WTC11 (cell line): ENCODE measurements around the gene GRK3. TPM values are rescaled to one million over a fixed set of nuclear protein-coding genes. Genes with fewer than 3 reads are reported as not detected.

Experiments
- ATAC-seq: fragments of 200-7000 bp; cut with Tn5 transposase; 2 replicates; pipeline ENCODE4 v1.10.0; 2021; ENCODE audit warnings: mild to moderate bottlenecking, moderate library complexity
- CTCF ChIA-PET: fragments of 300-600 bp; sonication (Branson Sonifier 250); formaldehyde crosslinking; loops from one replicate; lab custom pipeline; 2021; ENCODE audit warnings: antibody characterized with exemption; lab: Charles Lee
- POLR2A ChIA-PET: fragments of 350-600 bp; sonication (Branson Sonifier 250); formaldehyde crosslinking; loops from one replicate; lab custom pipeline; 2021; ENCODE audit warnings: antibody characterized with exemption; lab: Charles Lee
- DNase-seq: peaks from one replicate; pipeline ENCODE4 v3.0.0; 2021; ENCODE audit warnings: low spot score
- H3K27ac Mint-ChIP-seq: 2 replicates; pipeline ENCODE4 v1.8.0; 2021; ENCODE audit warnings: mixed read lengths
- H3K27me3 Mint-ChIP-seq: 2 replicates; pipeline ENCODE4 v1.8.0; 2021; ENCODE audit warnings: low read depth, mild to moderate bottlenecking, moderate library complexity, mixed read lengths
- H3K36me3 Mint-ChIP-seq: 2 replicates; pipeline ENCODE4 v1.8.0; 2021; ENCODE audit warnings: mixed read lengths
- H3K4me1 Mint-ChIP-seq: 2 replicates; pipeline ENCODE4 v1.8.0; 2022; ENCODE audit warnings: mixed read lengths
- H3K4me3 Mint-ChIP-seq: 2 replicates; pipeline ENCODE4 v1.8.0; 2021; ENCODE audit warnings: mild to moderate bottlenecking, moderate library complexity, mixed read lengths
- H3K9me3 Mint-ChIP-seq: 2 replicates; pipeline ENCODE4 v1.8.0; 2021; ENCODE audit warnings: mixed read lengths
- ATF1 ChIP-seq: sonication (generic); formaldehyde crosslinking; IDR thresholded peaks from 2 replicates; pipeline ENCODE4 v1.8.1; 2023; ENCODE audit warnings: mild to moderate bottlenecking, moderate library complexity, missing genetic modification reagents
- CREM ChIP-seq: sonication (generic); formaldehyde crosslinking; IDR thresholded peaks from 2 replicates; pipeline ENCODE4 v1.8.1; 2022; ENCODE audit warnings: mild to moderate bottlenecking, missing genetic modification reagents, moderate library complexity
- EMX1 ChIP-seq: fragments of 250-450 bp; sonication (Bioruptor Pico); IDR thresholded peaks from 2 replicates; pipeline ENCODE4 v1.8.0; 2021; ENCODE audit warnings: mild to moderate bottlenecking
- GRHL2 ChIP-seq: fragments of 250-450 bp; sonication (Bioruptor Pico); IDR thresholded peaks from 2 replicates; pipeline ENCODE4 v1.8.0; 2022; ENCODE audit warnings: mild to moderate bottlenecking, moderate library complexity; ENCODE audit not compliant: insufficient replicate concordance, severe bottlenecking
- KAT7 ChIP-seq: sonication (generic); formaldehyde crosslinking; IDR thresholded peaks from 2 replicates; pipeline ENCODE4 v1.8.1; 2023; ENCODE audit warnings: missing genetic modification reagents, mild to moderate bottlenecking, borderline replicate concordance
- MYBL2 ChIP-seq: sonication (generic); formaldehyde crosslinking; IDR thresholded peaks from 2 replicates; pipeline ENCODE4 v1.8.1; 2023; ENCODE audit warnings: mild to moderate bottlenecking, moderate library complexity, missing genetic modification reagents
- NFE2L1 ChIP-seq: sonication (generic); formaldehyde crosslinking; IDR thresholded peaks from 2 replicates; pipeline ENCODE4 v1.8.1; 2023; ENCODE audit warnings: missing genetic modification reagents
- NR1H2 ChIP-seq: sonication (generic); formaldehyde crosslinking; IDR thresholded peaks from 2 replicates; pipeline ENCODE4 v1.9.0; 2021; ENCODE audit warnings: mild to moderate bottlenecking, moderate library complexity, missing genetic modification reagents
- NR2C2 ChIP-seq: sonication (generic); formaldehyde crosslinking; IDR thresholded peaks from 2 replicates; pipeline ENCODE4 v1.8.0; 2022; ENCODE audit warnings: mild to moderate bottlenecking, missing genetic modification reagents
- OVOL2 ChIP-seq: fragments of 250-450 bp; sonication (Bioruptor Pico); IDR thresholded peaks from 2 replicates; pipeline ENCODE4 v1.9.0; 2021; ENCODE audit warnings: mild to moderate bottlenecking, borderline replicate concordance
- SMAD3 ChIP-seq: sonication (generic); formaldehyde crosslinking; IDR thresholded peaks from 2 replicates; pipeline ENCODE4 v1.8.0; 2022; ENCODE audit warnings: missing genetic modification reagents, mild to moderate bottlenecking, borderline replicate concordance
- SOX15 ChIP-seq: fragments of 250-450 bp; sonication (Bioruptor Pico); IDR thresholded peaks from 2 replicates; pipeline ENCODE4 v1.9.0; 2021; ENCODE audit warnings: mild to moderate bottlenecking
- TEAD4 ChIP-seq: sonication (generic); formaldehyde crosslinking; IDR thresholded peaks from 2 replicates; pipeline ENCODE4 v1.8.0; 2022; ENCODE audit warnings: mild to moderate bottlenecking, missing genetic modification reagents
- ZNF219 ChIP-seq: sonication (generic); formaldehyde crosslinking; IDR thresholded peaks from 2 replicates; pipeline ENCODE4 v1.8.0; 2023; ENCODE audit warnings: missing genetic modification reagents, mild to moderate bottlenecking, borderline replicate concordance
- ZNF232 ChIP-seq: sonication (generic); formaldehyde crosslinking; IDR thresholded peaks from 2 replicates; pipeline ENCODE4 v1.8.0; 2022; ENCODE audit warnings: mild to moderate bottlenecking, missing genetic modification reagents
- ZNF423 ChIP-seq: fragments of 250-450 bp; sonication (Bioruptor Pico); IDR thresholded peaks from 2 replicates; pipeline ENCODE4 v2.1.2; 2022; ENCODE audit warnings: mild to moderate bottlenecking, moderate library complexity
- total RNA-seq: library from RNA; stranded (reverse); gene quantifications from 3 replicates; pipeline ENCODE4 v1.2.3, GENCODE V29; 2021
- TF ChIP-seq, protein P1 (sequence below): sonication (generic); formaldehyde crosslinking; IDR thresholded peaks from 2 replicates; pipeline ENCODE4 v1.8.0; 2023; ENCODE audit warnings: missing genetic modification reagents
- TF ChIP-seq, protein P2 (sequence below): fragments of 250-450 bp; sonication (Bioruptor Pico); IDR thresholded peaks from 2 replicates; pipeline ENCODE4 v1.9.0; 2021; ENCODE audit warnings: moderate library complexity, mild to moderate bottlenecking, inconsistent platforms, borderline replicate concordance
- TF ChIP-seq, protein P3 (sequence below): fragments of 250-450 bp; sonication (Bioruptor Pico); conservative IDR thresholded peaks from 2 replicates; pipeline ENCODE4 v1.9.0; 2021; ENCODE audit warnings: mild to moderate bottlenecking
- TF ChIP-seq, protein P4 (sequence below): sonication (generic); formaldehyde crosslinking; IDR thresholded peaks from 2 replicates; pipeline ENCODE4 v1.8.1; 2022; ENCODE audit warnings: mild to moderate bottlenecking, missing genetic modification reagents, moderate library complexity, borderline replicate concordance
- TF ChIP-seq, protein P5 (sequence below): fragments of 250-450 bp; sonication (Bioruptor Pico); IDR thresholded peaks from 2 replicates; pipeline ENCODE4 v1.9.0; 2021; ENCODE audit warnings: mild to moderate bottlenecking, borderline replicate concordance

The GRK3 gene
- total RNA-seq, 1 experiment from 2014 or later: 27.1 TPM

DNA sequence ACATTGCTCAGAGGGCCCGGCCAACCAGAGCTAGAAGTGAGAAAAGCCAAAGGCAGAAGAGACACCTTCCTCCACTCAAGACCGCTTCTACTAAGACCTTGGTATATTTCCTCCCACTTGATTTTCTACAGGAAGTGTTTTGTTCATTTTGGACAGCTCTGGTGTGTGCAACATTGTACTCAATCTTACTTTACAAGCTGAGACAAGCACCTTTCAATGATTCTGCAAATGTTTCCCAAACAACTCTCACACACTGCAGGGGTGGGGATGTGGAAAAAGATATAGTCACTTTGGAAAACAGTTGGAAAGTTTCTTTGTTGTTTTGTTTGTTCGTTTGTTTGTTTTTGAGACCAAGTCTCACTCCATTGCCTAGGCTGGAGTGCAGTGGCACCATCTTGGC is 193.2 kb downstream of the GRK3 start (continued):
- TF ChIP-seq ZNF423 (CRISPR knock-in tag) (no peak), ATF1 (CRISPR knock-in tag) (no peak), TEAD4 (CRISPR knock-in tag) (no peak), SMAD3 (no peak), NR2C2 (CRISPR knock-in tag) (no peak), NR1H2 (no peak), EMX1 (CRISPR knock-in tag) (no peak)
- TF ChIP-seq, protein P1, sequence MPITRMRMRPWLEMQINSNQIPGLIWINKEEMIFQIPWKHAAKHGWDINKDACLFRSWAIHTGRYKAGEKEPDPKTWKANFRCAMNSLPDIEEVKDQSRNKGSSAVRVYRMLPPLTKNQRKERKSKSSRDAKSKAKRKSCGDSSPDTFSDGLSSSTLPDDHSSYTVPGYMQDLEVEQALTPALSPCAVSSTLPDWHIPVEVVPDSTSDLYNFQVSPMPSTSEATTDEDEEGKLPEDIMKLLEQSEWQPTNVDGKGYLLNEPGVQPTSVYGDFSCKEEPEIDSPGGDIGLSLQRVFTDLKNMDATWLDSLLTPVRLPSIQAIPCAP (CRISPR knock-in tag): no peak
- TF ChIP-seq, protein P2, sequence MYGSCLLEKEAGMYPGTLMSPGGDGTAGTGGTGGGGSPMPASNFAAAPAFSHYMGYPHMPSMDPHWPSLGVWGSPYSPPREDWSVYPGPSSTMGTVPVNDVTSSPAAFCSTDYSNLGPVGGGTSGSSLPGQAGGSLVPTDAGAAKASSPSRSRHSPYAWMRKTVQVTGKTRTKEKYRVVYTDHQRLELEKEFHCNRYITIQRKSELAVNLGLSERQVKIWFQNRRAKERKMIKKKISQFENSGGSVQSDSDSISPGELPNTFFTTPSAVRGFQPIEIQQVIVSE (CRISPR knock-in tag): no peak

DNA sequence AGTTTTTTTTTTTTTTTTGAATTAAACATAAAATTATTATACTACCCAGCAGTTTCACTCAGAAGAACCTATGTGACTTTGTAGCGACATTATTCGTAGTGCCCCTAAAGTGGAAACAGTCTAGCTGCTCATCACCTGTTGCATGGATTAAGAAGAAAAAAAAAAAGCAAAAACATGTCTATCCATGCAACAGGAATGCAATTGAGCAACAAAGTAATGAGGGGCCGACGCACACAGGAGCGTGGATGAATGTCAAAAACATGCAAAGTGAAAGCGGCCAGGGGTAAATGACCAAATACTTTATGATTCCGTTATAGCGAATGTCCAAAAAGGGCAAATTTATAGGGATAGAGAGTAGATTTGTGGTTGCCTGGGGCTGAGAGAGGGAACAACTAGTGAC is 193.8 kb downstream of the GRK3 start:
- H3K36me3 Mint-ChIP-seq: no peaks in the 10 kb centered on the region
- no peak for DNase-seq

DNA sequence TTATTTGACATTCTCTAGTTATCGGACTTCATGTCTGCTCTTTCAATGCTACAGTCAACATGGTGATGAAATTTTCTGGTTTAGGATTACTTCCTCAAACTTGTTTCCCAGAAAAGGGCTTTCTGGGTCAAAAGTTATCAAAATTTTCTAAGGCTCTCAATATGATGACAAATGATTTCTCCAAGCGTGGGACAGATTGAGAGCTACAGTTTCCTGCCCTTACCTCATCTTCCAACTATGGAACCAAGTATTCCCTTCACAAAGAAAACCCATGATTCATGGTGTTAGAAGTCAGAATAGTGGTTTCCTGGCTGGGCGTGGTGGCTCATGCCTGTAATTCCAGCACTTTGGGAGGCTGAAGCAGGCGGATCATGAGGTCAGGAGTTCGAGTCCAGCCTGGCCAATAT is 195.4 kb downstream of the GRK3 start:
- ATAC-seq (no peak), DNase-seq (no peak)
- Mint-ChIP-seq H3K4me1 (no peaks in the 10 kb centered on the region), H3K27me3 (no peaks in the 10 kb centered on the region), H3K9me3 (no peaks in the 10 kb centered on the region), H3K36me3 (no peaks in the 10 kb centered on the region), H3K4me3 (no peak overlapping the region), H3K27ac (no peak overlapping the region)
- ChIA-PET CTCF (interaction anchor here (1.4 kb wide), 1 partner anchor 13 kb away, joined by 6 read pairs; no protein-coding TSS in a partner anchor), POLR2A (no interaction called here)
- no peak for TF ChIP-seq ZNF219 (CRISPR knock-in tag)
- no peak for TF ChIP-seq ZNF232 (CRISPR knock-in tag)
- TF ChIP-seq, protein P3, sequence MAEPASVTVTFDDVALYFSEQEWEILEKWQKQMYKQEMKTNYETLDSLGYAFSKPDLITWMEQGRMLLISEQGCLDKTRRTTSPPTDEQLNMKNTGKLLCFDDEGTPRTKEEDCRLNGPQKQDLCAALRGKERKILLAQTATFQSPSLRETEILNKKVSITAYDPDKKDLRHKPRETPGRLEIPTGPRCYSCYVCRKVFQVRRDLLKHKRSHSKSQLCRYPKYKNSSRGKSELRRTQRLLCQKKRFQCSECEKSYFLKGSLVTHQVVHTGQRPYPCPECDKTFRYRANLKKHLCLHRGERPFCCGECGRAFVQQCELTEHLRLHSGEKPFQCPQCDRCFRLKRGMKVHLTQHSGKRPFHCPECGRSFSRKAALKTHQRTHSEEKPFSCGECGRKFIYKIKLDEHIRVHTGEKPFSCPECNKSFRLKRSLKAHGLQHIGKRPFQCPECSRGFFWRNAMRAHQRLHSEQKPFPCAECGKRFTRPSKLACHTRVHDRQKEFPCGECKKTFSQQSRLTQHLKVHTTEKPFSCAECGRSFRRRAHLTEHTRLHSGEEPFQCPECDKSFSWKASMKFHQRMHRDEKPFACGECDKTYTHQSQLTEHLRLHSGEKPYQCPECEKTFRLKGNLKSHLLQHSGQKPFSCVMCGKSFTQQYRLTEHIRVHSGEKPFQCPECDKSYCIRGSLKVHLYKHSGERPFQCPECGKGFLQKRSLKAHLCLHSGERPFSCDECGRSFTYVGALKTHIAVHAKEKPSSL (CRISPR knock-in tag): no peak
- no peak for TF ChIP-seq OVOL2
- TF ChIP-seq CREM (CRISPR knock-in tag): no peak
- no peak for TF ChIP-seq KAT7 (CRISPR knock-in tag)
- no peak for TF ChIP-seq GRHL2 (CRISPR knock-in tag)
- TF ChIP-seq, protein P4, sequence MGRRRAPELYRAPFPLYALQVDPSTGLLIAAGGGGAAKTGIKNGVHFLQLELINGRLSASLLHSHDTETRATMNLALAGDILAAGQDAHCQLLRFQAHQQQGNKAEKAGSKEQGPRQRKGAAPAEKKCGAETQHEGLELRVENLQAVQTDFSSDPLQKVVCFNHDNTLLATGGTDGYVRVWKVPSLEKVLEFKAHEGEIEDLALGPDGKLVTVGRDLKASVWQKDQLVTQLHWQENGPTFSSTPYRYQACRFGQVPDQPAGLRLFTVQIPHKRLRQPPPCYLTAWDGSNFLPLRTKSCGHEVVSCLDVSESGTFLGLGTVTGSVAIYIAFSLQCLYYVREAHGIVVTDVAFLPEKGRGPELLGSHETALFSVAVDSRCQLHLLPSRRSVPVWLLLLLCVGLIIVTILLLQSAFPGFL (CRISPR knock-in tag): no peak
- TF ChIP-seq NFE2L1: no peak
- TF ChIP-seq MYBL2 (CRISPR knock-in tag): no peak
- TF ChIP-seq, protein P5, sequence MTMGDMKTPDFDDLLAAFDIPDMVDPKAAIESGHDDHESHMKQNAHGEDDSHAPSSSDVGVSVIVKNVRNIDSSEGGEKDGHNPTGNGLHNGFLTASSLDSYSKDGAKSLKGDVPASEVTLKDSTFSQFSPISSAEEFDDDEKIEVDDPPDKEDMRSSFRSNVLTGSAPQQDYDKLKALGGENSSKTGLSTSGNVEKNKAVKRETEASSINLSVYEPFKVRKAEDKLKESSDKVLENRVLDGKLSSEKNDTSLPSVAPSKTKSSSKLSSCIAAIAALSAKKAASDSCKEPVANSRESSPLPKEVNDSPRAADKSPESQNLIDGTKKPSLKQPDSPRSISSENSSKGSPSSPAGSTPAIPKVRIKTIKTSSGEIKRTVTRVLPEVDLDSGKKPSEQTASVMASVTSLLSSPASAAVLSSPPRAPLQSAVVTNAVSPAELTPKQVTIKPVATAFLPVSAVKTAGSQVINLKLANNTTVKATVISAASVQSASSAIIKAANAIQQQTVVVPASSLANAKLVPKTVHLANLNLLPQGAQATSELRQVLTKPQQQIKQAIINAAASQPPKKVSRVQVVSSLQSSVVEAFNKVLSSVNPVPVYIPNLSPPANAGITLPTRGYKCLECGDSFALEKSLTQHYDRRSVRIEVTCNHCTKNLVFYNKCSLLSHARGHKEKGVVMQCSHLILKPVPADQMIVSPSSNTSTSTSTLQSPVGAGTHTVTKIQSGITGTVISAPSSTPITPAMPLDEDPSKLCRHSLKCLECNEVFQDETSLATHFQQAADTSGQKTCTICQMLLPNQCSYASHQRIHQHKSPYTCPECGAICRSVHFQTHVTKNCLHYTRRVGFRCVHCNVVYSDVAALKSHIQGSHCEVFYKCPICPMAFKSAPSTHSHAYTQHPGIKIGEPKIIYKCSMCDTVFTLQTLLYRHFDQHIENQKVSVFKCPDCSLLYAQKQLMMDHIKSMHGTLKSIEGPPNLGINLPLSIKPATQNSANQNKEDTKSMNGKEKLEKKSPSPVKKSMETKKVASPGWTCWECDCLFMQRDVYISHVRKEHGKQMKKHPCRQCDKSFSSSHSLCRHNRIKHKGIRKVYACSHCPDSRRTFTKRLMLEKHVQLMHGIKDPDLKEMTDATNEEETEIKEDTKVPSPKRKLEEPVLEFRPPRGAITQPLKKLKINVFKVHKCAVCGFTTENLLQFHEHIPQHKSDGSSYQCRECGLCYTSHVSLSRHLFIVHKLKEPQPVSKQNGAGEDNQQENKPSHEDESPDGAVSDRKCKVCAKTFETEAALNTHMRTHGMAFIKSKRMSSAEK (CRISPR knock-in tag): no peak

More for the DNA sequence above, 193.8 kb downstream of the GRK3 start:
- CTCF ChIA-PET: no interaction called here
- ATAC-seq: no peak
- no peak for TF ChIP-seq SOX15 (CRISPR knock-in tag)
- no peaks in the 10 kb centered on the region for H3K27me3 Mint-ChIP-seq
- H3K4me3 Mint-ChIP-seq: no peak overlapping the region
- H3K9me3 Mint-ChIP-seq: peaks cover 3% of the 10 kb centered on the region; the same call in 1 of the 2 replicates
- H3K4me1 Mint-ChIP-seq: no peaks in the 10 kb centered on the region
- POLR2A ChIA-PET: no interaction called here
- H3K27ac Mint-ChIP-seq: no peak overlapping the region
